OCI-LY7 (cell line): Measurements from ENCODE around the gene MYO9A.

Source experiments
- CTCF ChIP-seq: fragments of 200-600 bp; sonication (generic); conservative IDR thresholded peaks from 2 replicates; pipeline ENCODE4 v1.5.1; 2014; ENCODE audit warnings: mild to moderate bottlenecking, antibody characterized with exemption, low read length, moderate library complexity, mixed read lengths
- EZH2phosphoT487 ChIP-seq: fragments of 200-600 bp; sonication (generic); IDR thresholded peaks from 2 replicates; pipeline ENCODE4 v1.6.1; 2018; ENCODE audit warnings: low read depth, borderline replicate concordance, mild to moderate bottlenecking, mixed run types, antibody characterized with exemption, low read length, moderate library complexity, mixed read lengths

GRCh38 chr15:71789616-71790015 is 328.3 kb downstream of the MYO9A start:
- TF ChIP-seq CTCF, result no peak
- TF ChIP-seq EZH2phosphoT487, result no peak
